H1 (cell line): ENCODE data around the gene WRAP53.

Source experiments
- TAF1 ChIP-seq: IDR thresholded peaks from 2 replicates; pipeline ENCODE4 v1.6.1; 2011; ENCODE audit warnings: mild to moderate bottlenecking, low read depth, low read length
- TF ChIP-seq, protein P1 (sequence below), 3 experiments: IDR thresholded peaks; 1 replicate in 2 of 3; 2 replicates in 1 of 3; pipeline versions ENCODE4 v1.5.1 to v1.6.1; 2011; ENCODE audit warnings: low read length in 3 of 3, mild to moderate bottlenecking in 3 of 3, inconsistent platforms in 2 of 3, low read depth in 1 of 3, moderate library complexity in 1 of 3; ENCODE audit not compliant: insufficient read depth in 1 of 3; ENCODE audit errors: control extremely low read depth in 1 of 3

DNA sequence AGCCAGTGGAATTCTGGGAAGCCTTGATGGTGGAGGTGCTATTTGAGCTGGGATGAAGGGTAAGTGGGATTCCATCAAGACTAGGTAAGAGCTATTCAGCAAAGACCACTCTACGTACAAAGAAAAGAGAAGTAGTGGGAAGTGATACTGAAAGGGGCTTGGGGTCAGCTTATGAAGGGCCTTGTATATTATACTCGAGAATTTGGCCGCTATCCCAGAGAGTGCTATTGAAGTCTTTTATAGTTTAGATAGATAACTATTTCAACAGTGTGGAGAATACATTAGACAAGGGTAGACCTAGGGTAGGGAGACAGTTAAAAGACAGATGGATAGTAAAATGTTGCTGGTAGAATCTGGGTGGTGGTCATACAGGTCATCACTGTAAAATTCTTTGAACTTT, 39.6 kb downstream of the WRAP53 start:
- no peak for TF ChIP-seq TAF1
- TF ChIP-seq, protein P1, sequence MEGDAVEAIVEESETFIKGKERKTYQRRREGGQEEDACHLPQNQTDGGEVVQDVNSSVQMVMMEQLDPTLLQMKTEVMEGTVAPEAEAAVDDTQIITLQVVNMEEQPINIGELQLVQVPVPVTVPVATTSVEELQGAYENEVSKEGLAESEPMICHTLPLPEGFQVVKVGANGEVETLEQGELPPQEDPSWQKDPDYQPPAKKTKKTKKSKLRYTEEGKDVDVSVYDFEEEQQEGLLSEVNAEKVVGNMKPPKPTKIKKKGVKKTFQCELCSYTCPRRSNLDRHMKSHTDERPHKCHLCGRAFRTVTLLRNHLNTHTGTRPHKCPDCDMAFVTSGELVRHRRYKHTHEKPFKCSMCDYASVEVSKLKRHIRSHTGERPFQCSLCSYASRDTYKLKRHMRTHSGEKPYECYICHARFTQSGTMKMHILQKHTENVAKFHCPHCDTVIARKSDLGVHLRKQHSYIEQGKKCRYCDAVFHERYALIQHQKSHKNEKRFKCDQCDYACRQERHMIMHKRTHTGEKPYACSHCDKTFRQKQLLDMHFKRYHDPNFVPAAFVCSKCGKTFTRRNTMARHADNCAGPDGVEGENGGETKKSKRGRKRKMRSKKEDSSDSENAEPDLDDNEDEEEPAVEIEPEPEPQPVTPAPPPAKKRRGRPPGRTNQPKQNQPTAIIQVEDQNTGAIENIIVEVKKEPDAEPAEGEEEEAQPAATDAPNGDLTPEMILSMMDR (IDR thresholded peaks at IDR 0.05; ENCODE audit: control extremely low read depth in 1 of 3, insufficient read depth in 1 of 3, low read depth in 1 of 3, low read length in 3 of 3) = no peak
